Measurements from ENCODE around the gene PARG. TPM values are rescaled to one million over a fixed set of nuclear protein-coding genes. Genes with fewer than 3 reads are reported as not detected.
"Not testable (repeated sequence)": the region's sequence is repeated elsewhere in the genome, so short reads cannot be mapped to it uniquely, and the experiment has no call there.

Gene PARG
- polyA plus RNA-seq, 1 donor (not counting 4 experiments of a cell fraction or from before 2014, with no cell fraction given): 18.6 TPM

- H3K4me3 ChIP-seq (ENCODE audit: control insufficient read depth in 2 of 3, extremely low read depth in 1 of 3, insufficient read depth in 2 of 3, low read depth in 1 of 3, low read length in 3 of 3); H3K4me2 ChIP-seq (ENCODE audit: control insufficient read depth, extremely low read depth, insufficient read depth, low read depth, low read length); H3K9me3 ChIP-seq (ENCODE audit: control insufficient read depth, low read depth, low read length); H3K4me1 ChIP-seq (ENCODE audit: control insufficient read depth, extremely low read depth, insufficient read depth, low read length); DNase-seq (ENCODE audit: low read depth, low spot score); H3K9me1 ChIP-seq (ENCODE audit: control insufficient read depth, extremely low read depth, insufficient read depth, low read length); H4K20me1 ChIP-seq (ENCODE audit: control insufficient read depth, extremely low read depth, insufficient read depth, low read length); H3K27ac ChIP-seq (ENCODE audit: control insufficient read depth, insufficient read depth, low read length); H3K9ac ChIP-seq (ENCODE audit: control insufficient read depth, extremely low read depth, insufficient read depth, low read length); H3K79me2 ChIP-seq (ENCODE audit: control insufficient read depth, insufficient read depth, low read length); FAIRE-seq; H2AFZ ChIP-seq (ENCODE audit: control insufficient read depth, low read length); H3K27me3 ChIP-seq (ENCODE audit: control insufficient read depth, extremely low read depth, insufficient read depth, low read length); H3K36me3 ChIP-seq (ENCODE audit: control insufficient read depth in 2 of 2, extremely low read depth in 1 of 2, insufficient read depth in 2 of 2, low read length in 2 of 2); dilution Hi-C loops (cut with MboI; ENCODE audit: extremely low pct_ligation_motif_present, low sequenced_read_pairs): not testable (repeated sequence)
Measured at GRCh38 chr10:49931276-49931675, 10.6 kb downstream of the PARG start.

- H3K9me1 ChIP-seq (ENCODE audit: control insufficient read depth, extremely low read depth, insufficient read depth, low read length); H3K79me2 ChIP-seq (ENCODE audit: control insufficient read depth, insufficient read depth, low read length); dilution Hi-C loops (cut with MboI; ENCODE audit: extremely low pct_ligation_motif_present, low sequenced_read_pairs); DNase-seq (ENCODE audit: low read depth, low spot score); H3K4me1 ChIP-seq (ENCODE audit: control insufficient read depth, extremely low read depth, insufficient read depth, low read length); H3K36me3 ChIP-seq (ENCODE audit: control insufficient read depth in 2 of 2, extremely low read depth in 1 of 2, insufficient read depth in 2 of 2, low read length in 2 of 2); H3K27ac ChIP-seq (ENCODE audit: control insufficient read depth, insufficient read depth, low read length); FAIRE-seq; H3K4me2 ChIP-seq (ENCODE audit: control insufficient read depth, extremely low read depth, insufficient read depth, low read depth, low read length); H3K27me3 ChIP-seq (ENCODE audit: control insufficient read depth, extremely low read depth, insufficient read depth, low read length); H4K20me1 ChIP-seq (ENCODE audit: control insufficient read depth, extremely low read depth, insufficient read depth, low read length); H3K4me3 ChIP-seq (ENCODE audit: control insufficient read depth in 2 of 3, extremely low read depth in 1 of 3, insufficient read depth in 2 of 3, low read depth in 1 of 3, low read length in 3 of 3); H3K9ac ChIP-seq (ENCODE audit: control insufficient read depth, extremely low read depth, insufficient read depth, low read length); H3K9me3 ChIP-seq (ENCODE audit: control insufficient read depth, low read depth, low read length); H2AFZ ChIP-seq (ENCODE audit: control insufficient read depth, low read length): not testable (repeated sequence)
Measured at GRCh38 chr10:49923572-49923971, 18.3 kb downstream of the PARG start.

GRCh38 chr10:49922041-49922440, 19.8 kb downstream of the PARG start:
- dilution Hi-C loops (cut with MboI; ENCODE audit: extremely low pct_ligation_motif_present, low sequenced_read_pairs); H3K4me1 ChIP-seq (ENCODE audit: control insufficient read depth, extremely low read depth, insufficient read depth, low read length); FAIRE-seq; H3K9me1 ChIP-seq (ENCODE audit: control insufficient read depth, extremely low read depth, insufficient read depth, low read length); H3K4me3 ChIP-seq (ENCODE audit: control insufficient read depth in 2 of 3, extremely low read depth in 1 of 3, insufficient read depth in 2 of 3, low read depth in 1 of 3, low read length in 3 of 3); DNase-seq (ENCODE audit: low read depth, low spot score); H3K79me2 ChIP-seq (ENCODE audit: control insufficient read depth, insufficient read depth, low read length); H4K20me1 ChIP-seq (ENCODE audit: control insufficient read depth, extremely low read depth, insufficient read depth, low read length); H3K9ac ChIP-seq (ENCODE audit: control insufficient read depth, extremely low read depth, insufficient read depth, low read length); H2AFZ ChIP-seq (ENCODE audit: control insufficient read depth, low read length); H3K36me3 ChIP-seq (ENCODE audit: control insufficient read depth in 2 of 2, extremely low read depth in 1 of 2, insufficient read depth in 2 of 2, low read length in 2 of 2); H3K27ac ChIP-seq (ENCODE audit: control insufficient read depth, insufficient read depth, low read length); H3K27me3 ChIP-seq (ENCODE audit: control insufficient read depth, extremely low read depth, insufficient read depth, low read length); H3K4me2 ChIP-seq (ENCODE audit: control insufficient read depth, extremely low read depth, insufficient read depth, low read depth, low read length); H3K9me3 ChIP-seq (ENCODE audit: control insufficient read depth, low read depth, low read length): not testable (repeated sequence)

DNA sequence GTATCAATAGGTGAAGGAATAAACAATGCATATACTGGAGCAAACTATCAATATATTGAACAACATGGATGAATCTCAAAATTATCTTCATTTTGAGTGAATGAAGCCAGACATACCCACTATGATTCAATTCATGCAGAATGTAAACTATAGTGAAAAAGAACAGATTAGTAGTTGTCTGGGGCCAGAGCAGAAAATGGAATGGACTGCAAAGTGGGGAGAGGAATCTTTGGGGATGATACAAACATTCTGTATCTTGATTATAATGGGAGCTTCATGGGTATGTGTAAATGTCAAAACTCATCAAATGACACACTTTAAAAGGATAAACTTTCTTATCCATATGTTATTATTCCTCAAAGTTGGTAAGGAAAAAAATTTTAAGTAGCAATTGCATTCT, 23.9 kb downstream of the PARG start:
- DNase-seq (ENCODE audit: low read depth, low spot score); dilution Hi-C loops (cut with MboI; ENCODE audit: extremely low pct_ligation_motif_present, low sequenced_read_pairs): not testable (repeated sequence)

GRCh38 chr10:49916451-49916850, 25.4 kb downstream of the PARG start:
- H4K20me1 ChIP-seq (ENCODE audit: control insufficient read depth, extremely low read depth, insufficient read depth, low read length); H3K4me3 ChIP-seq (ENCODE audit: control insufficient read depth in 2 of 3, extremely low read depth in 1 of 3, insufficient read depth in 2 of 3, low read depth in 1 of 3, low read length in 3 of 3); H3K4me2 ChIP-seq (ENCODE audit: control insufficient read depth, extremely low read depth, insufficient read depth, low read depth, low read length); DNase-seq (ENCODE audit: low read depth, low spot score); dilution Hi-C loops (cut with MboI; ENCODE audit: extremely low pct_ligation_motif_present, low sequenced_read_pairs); H3K9me1 ChIP-seq (ENCODE audit: control insufficient read depth, extremely low read depth, insufficient read depth, low read length); H3K79me2 ChIP-seq (ENCODE audit: control insufficient read depth, insufficient read depth, low read length); H3K4me1 ChIP-seq (ENCODE audit: control insufficient read depth, extremely low read depth, insufficient read depth, low read length); H2AFZ ChIP-seq (ENCODE audit: control insufficient read depth, low read length); FAIRE-seq; H3K36me3 ChIP-seq (ENCODE audit: control insufficient read depth in 2 of 2, extremely low read depth in 1 of 2, insufficient read depth in 2 of 2, low read length in 2 of 2); H3K9ac ChIP-seq (ENCODE audit: control insufficient read depth, extremely low read depth, insufficient read depth, low read length); H3K27ac ChIP-seq (ENCODE audit: control insufficient read depth, insufficient read depth, low read length); H3K9me3 ChIP-seq (ENCODE audit: control insufficient read depth, low read depth, low read length); H3K27me3 ChIP-seq (ENCODE audit: control insufficient read depth, extremely low read depth, insufficient read depth, low read length): not testable (repeated sequence)

More for the DNA sequence above, 23.9 kb downstream of the PARG start:
- H3K4me3 ChIP-seq (ENCODE audit: control insufficient read depth in 2 of 3, extremely low read depth in 1 of 3, insufficient read depth in 2 of 3, low read depth in 1 of 3, low read length in 3 of 3); H3K9me3 ChIP-seq (ENCODE audit: control insufficient read depth, low read depth, low read length); H2AFZ ChIP-seq (ENCODE audit: control insufficient read depth, low read length); H3K4me2 ChIP-seq (ENCODE audit: control insufficient read depth, extremely low read depth, insufficient read depth, low read depth, low read length); H3K27me3 ChIP-seq (ENCODE audit: control insufficient read depth, extremely low read depth, insufficient read depth, low read length); H3K36me3 ChIP-seq (ENCODE audit: control insufficient read depth in 2 of 2, extremely low read depth in 1 of 2, insufficient read depth in 2 of 2, low read length in 2 of 2); FAIRE-seq; H4K20me1 ChIP-seq (ENCODE audit: control insufficient read depth, extremely low read depth, insufficient read depth, low read length); H3K27ac ChIP-seq (ENCODE audit: control insufficient read depth, insufficient read depth, low read length); H3K9ac ChIP-seq (ENCODE audit: control insufficient read depth, extremely low read depth, insufficient read depth, low read length); H3K4me1 ChIP-seq (ENCODE audit: control insufficient read depth, extremely low read depth, insufficient read depth, low read length); H3K9me1 ChIP-seq (ENCODE audit: control insufficient read depth, extremely low read depth, insufficient read depth, low read length); H3K79me2 ChIP-seq (ENCODE audit: control insufficient read depth, insufficient read depth, low read length): not testable (repeated sequence)
